Kasumi-1 (cell line): Measurements from ENCODE around the gene PIP5KL1.
"Not testable (repeated sequence)": the region's sequence is repeated elsewhere in the genome, so short reads cannot be mapped to it uniquely, and the experiment has no call there.

Experiments used
- DNase-seq, 2 experiments: peaks; one replicate each; lab custom pipeline; 2025; lab: John Stamatoyannopoulos, UW

Gene PIP5KL1

DNA sequence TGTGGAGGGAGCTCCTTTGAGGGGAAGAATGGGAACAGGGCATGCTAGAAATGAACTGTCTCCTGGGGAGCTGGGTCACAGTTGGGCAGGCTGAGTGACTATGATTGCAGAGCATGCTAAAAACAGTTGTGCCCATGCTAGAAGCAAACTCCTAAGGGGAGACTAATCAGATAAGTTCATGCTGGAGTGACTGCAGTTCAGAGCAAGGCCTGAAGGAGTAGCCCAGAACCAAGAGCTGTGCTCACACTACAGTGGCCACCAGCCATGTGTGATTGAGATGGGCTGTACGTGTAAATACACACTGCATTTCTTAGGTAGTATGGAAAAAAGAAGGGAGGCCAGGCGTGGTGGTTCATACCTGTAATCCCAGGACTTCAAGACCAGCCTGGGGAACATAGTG is 42.8 kb downstream of the PIP5KL1 start:
- DNase-seq = peak in 1 of 2 experiments; percentile 24

GRCh38 chr9:127886401-127886972 is 44.1 kb downstream of the PIP5KL1 start:
- DNase-seq = no peak

DNA sequence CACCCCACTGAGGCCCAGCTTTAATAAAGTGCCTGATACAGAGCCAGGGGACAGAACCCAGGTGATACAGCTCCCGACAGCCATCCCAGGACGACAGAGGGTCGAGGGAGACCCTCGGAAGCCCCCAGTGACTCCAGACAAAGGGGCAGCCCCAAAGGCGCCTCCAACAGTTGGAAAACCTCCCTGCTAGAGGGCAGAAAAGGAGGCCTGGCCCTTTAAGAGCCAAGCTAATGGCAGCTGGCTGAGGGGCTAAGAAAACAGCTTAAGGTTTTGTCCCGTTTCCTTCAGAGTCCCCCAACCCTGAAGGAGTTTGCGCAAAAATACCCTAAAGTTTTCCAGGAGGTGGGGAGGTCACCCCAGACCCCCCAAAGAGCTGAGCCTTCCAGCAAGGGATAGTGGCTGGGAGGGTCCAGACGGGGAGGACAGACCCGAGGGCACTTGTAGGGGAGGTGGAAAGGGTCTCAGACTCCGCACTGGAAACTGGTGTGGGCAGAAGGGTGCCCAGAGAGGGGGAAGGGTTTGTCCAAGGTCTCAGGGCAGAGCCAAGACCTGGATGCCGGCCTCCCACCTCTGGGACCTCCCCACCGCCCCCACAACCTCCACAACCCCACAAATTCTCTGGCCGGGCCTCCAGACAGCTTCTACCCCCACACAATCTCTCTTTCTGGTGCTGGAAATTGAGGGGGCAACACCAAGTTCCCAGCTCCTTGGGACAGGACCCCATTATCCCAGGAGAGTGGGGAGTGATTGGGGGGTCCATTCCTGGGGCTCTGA is 44.9 kb downstream of the PIP5KL1 start:
- DNase-seq = no peak

DNA sequence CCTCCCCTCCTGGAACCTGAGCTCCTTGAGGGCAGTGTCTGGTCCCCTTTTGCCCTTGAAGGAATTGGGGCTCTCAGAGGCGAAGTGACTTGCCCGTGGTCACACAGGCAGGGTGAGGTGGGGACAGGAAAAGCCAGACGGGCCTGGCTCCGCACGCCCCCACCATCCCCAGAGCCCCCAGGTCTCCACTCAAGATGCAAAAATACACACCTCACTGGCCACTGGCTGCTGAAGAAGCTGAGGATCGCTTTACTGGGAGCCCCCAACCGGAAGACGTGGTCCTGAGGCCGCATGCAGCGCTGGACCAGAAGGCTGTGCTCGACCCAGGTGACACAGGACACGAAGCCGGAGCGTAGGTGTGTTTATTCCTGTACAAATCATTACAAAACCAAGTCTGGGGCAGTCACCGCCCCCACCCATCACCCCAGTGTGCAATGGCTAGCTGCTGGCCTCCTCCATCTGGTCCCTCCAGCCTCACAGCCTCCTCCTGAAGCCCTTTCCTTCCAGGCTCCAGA is 45.5 kb downstream of the PIP5KL1 start:
- no peak for DNase-seq

DNA sequence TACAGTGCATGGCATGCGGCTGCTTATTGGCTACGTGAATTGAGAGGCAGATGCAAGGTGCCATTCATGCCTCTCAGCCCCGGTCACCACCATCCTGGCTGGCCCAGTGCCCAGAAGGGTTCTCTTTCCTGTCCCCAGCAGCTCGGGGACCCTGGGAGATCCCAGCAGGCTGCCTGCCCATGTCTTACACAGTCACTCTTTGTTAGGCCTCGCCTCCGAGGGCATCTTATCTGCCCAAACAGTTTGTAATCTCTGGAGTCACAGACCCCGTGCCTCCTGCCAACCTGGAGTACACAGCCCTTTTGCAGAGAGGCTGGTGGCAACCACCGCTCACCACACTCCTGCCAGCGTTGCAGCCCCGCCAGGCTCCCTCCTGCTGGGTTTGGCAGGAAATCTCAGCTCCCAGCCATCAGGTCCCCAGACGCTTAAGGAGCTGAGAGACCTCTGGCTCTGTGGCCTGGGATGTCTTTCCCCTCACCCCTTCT is 46.1 kb downstream of the PIP5KL1 start:
- DNase-seq = no peak

DNA sequence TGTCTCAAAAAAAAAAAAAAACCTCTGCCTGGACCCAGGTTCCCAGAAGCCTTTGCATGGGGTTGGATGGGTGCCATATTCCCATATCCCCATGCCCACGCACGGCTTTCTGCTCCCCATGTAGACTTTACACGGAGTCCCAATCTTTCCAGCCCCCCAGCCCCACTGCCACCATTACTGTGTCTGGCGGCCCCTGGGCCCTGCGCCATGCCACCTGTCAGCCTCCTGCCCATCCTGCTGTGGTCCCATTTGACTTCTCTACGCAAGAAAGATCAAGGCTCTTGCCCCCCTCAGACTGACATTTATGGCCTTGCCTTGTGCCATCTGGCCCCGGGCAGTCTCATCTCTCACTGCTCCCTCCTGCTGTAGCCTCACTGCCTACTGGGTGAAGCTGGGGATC is 46.6 kb downstream of the PIP5KL1 start:
- no peak for DNase-seq

DNA sequence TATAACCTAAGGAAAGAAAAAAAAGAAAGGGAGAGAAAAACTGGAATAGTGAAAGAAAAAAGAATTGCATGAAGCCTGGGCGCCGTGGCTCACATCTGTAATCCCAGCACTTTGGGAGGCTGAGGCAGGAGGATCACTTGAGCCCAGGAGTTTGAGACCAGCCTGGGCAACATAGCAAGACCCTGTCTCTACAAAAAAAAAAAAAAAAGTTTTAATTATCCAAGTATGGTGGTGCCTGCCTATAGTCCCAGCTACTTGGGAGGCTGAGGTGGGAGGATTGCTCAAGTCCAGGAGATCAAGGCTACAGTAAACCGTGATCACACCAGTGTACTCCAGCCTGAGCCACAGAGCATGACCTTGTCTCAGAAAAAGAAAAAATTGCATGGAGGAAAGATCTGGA is 48.9 kb downstream of the PIP5KL1 start:
- DNase-seq = not testable (repeated sequence)

GRCh38 chr9:127880143-127880542 is 50.4 kb downstream of the PIP5KL1 start:
- DNase-seq = no peak

GRCh38 chr9:127878652-127879390 is 51.8 kb downstream of the PIP5KL1 start:
- no peak for DNase-seq

GRCh38 chr9:127878001-127878651 is 52.5 kb downstream of the PIP5KL1 start:
- DNase-seq = no peak

DNA sequence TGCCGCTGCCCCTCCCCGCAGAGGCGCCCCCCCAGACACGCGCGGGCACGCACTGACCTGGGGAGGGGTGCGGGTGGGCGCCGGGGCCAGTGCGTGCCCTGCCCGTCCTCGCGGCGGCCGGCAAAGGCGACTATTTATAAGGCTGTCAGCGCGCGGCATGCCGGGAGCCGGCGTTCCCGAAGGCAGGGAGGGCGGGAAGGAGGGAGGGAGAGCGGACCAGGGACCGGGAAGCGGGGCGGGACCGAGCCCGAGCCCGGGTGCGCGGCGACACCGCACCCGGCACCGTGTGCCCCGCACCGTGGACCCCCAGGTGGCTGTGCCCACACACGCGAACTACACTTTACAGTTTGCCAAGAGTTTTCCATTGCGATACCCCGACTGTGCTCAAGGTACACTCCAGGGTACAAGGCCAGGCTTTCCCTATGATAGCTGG is 53.0 kb downstream of the PIP5KL1 start, which contains the start of gene AK1:
TSS of gene AK1 (minus strand) at position 110 of the 433 bp plus-strand sequence. CDS start 3,058 bp downstream, outside the sequence.
- DNase-seq = no peak

GRCh38 chr9:127876764-127877562 is 53.6 kb downstream of the PIP5KL1 start:
- DNase-seq = no peak

DNA sequence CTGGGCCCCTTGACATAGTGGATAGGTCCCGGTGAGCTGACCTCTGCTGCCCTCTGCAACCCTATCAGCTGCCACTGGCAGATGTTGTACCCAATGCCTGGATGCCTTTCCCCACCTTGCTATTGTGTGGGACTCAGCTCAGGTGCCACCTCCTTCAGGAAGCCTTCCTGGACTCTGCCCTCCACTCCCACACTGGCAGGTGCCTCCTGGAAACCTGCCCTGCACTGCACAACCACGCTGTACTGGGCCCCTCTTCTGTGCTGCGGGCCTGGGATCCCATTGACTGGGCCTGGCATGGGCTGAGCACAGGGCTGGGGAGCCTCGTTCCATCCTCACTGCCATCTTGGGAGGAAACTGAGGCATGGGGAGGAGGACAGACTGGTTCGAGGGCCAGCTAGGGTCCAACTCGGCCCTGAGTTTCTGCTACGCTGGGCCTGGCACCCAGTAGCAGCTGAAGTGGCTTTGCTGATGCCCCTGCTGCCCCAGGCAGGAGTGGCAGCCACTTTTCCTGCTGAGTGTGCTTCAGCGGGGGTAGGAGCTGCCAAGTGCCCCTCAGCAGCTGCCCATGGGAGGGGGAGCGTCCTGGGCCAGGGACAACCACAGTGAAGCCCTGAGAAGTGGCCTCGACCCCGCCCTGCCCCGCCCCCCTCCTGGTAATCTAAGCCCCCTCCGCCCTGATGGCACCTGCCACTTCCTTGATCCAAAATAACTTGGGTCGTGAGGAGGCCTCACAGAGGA is 54.4 kb downstream of the PIP5KL1 start:
- DNase-seq = no peak

- no peak for DNase-seq
Measured at GRCh38 chr9:127875306-127875966, 55.1 kb downstream of the PIP5KL1 start.

- DNase-seq = no peak
Measured at GRCh38 chr9:127874301-127875221, 56.0 kb downstream of the PIP5KL1 start.

GRCh38 chr9:127873886-127874285 is 56.7 kb downstream of the PIP5KL1 start:
- DNase-seq = no peak

- no peak for DNase-seq
Measured at GRCh38 chr9:127873223-127873691, 57.3 kb downstream of the PIP5KL1 start.

DNA sequence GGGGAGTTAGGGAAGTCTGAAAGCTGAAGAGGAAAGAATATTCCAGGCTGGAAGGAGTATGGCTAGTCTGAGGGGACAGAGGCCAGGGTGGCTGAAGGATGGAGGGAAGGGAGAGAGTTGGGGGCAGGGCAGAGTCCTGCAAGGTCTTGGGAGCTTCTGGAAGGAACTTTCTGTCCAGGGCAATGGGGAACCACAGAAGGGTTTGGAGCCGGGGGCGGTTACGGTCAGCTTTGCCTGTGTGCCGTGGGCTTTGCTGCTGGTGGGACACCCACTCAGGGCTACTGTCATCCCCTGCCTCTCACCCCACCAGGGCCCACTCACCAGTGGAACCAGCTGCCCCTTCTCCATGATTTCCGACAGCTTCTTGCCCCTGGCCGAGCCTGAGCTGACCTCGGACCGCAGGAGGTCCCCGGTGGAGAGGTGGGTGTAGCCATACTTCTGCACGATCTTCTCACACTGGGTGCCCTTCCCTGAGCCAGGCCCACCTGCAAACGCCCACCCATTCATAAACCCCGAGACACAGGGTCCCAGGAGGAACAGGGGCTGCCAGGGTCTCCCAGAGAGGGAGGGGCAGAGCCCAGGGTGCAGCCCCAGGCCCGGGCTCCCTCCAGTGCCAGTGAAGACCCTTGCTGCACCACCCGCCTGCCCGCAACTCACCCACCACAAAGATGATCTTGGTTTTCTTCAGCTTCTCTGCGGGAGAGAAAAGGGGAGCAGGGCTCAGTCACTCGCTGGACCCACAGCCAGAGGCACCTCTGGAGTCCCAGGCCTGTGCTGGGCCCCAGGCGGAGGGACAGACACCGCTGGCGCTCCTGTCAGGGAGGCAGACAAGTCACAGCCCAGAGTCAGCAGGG is 58.0 kb downstream of the PIP5KL1 start:
- DNase-seq = no peak
